Measurements from ENCODE around the gene CD63.

CD63 gene

GRCh38 chr12:55732288-55732687 is 3.5 kb upstream of the CD63 start:
- TF ChIP-seq CTCF (IDR thresholded peaks at IDR 0.05; ENCODE audit: low read depth, low read length) = no peak
- TF ChIP-seq MAX (IDR thresholded peaks at IDR 0.05; ENCODE audit: low read depth, low read length) = no peak
- no peak for TF ChIP-seq POLR2A (IDR thresholded peaks at IDR 0.05; ENCODE audit: extremely low read depth, insufficient read length)
- TF ChIP-seq MYC (IDR thresholded peaks at IDR 0.05; ENCODE audit: low read depth, low read length) = no peak
- H3K4me3 ChIP-seq (ENCODE audit: low read depth, low read length) = no peak overlapping the region
- no peak for DNase-seq (ENCODE audit: low read depth)

- peak; percentile 89 for DNase-seq (ENCODE audit: low read depth)
- TF ChIP-seq MAX (IDR thresholded peaks at IDR 0.05; ENCODE audit: low read depth, low read length) (peak; percentile 77), MYC (IDR thresholded peaks at IDR 0.05; ENCODE audit: low read depth, low read length) (peak; percentile 85), CTCF (IDR thresholded peaks at IDR 0.05; ENCODE audit: low read depth, low read length) (peak; percentile 42), POLR2A (IDR thresholded peaks at IDR 0.05; ENCODE audit: extremely low read depth, insufficient read length) (no peak)
- peak overlapping the region; percentile 75 for H3K4me3 ChIP-seq (ENCODE audit: low read depth, low read length)
Measured at GRCh38 chr12:55729819-55730818, 1.3 kb upstream of the CD63 start.

- DNase-seq (ENCODE audit: low read depth) = peak; percentile 75
- peak overlapping the region; percentile 67 for H3K4me3 ChIP-seq (ENCODE audit: low read depth, low read length)
- TF ChIP-seq POLR2A (IDR thresholded peaks at IDR 0.05; ENCODE audit: extremely low read depth, insufficient read length) (no peak), MAX (IDR thresholded peaks at IDR 0.05; ENCODE audit: low read depth, low read length) (no peak), MYC (IDR thresholded peaks at IDR 0.05; ENCODE audit: low read depth, low read length) (no peak), CTCF (IDR thresholded peaks at IDR 0.05; ENCODE audit: low read depth, low read length) (no peak)
Measured at GRCh38 chr12:55728186-55728938, 447 bp downstream of the CD63 start.

GRCh38 chr12:55727643-55728185 is 1.1 kb downstream of the CD63 start:
- no peak for TF ChIP-seq CTCF (IDR thresholded peaks at IDR 0.05; ENCODE audit: low read depth, low read length)
- no peak for TF ChIP-seq MAX (IDR thresholded peaks at IDR 0.05; ENCODE audit: low read depth, low read length)
- no peak for TF ChIP-seq MYC (IDR thresholded peaks at IDR 0.05; ENCODE audit: low read depth, low read length)
- no peak for TF ChIP-seq POLR2A (IDR thresholded peaks at IDR 0.05; ENCODE audit: extremely low read depth, insufficient read length)
- peak overlapping the region; percentile 67 for H3K4me3 ChIP-seq (ENCODE audit: low read depth, low read length)
- DNase-seq (ENCODE audit: low read depth) = peak; percentile 51

- peak; percentile 46 for DNase-seq (ENCODE audit: low read depth)
- TF ChIP-seq CTCF (IDR thresholded peaks at IDR 0.05; ENCODE audit: low read depth, low read length) (no peak), MYC (IDR thresholded peaks at IDR 0.05; ENCODE audit: low read depth, low read length) (no peak), POLR2A (IDR thresholded peaks at IDR 0.05; ENCODE audit: extremely low read depth, insufficient read length) (no peak), MAX (IDR thresholded peaks at IDR 0.05; ENCODE audit: low read depth, low read length) (no peak)
- peak overlapping the region; percentile 67 for H3K4me3 ChIP-seq (ENCODE audit: low read depth, low read length)
Measured at GRCh38 chr12:55726971-55727370, 1.8 kb downstream of the CD63 start.

Data from NB4 (cell line).